HG02852 (cell line): ENCODE data around the gene GSG1.
"Not testable (repeated sequence)": the region's sequence is repeated elsewhere in the genome, so short reads cannot be mapped to it uniquely, and the experiment has no call there.

ENCODE experiments used
- ATAC-seq: cut with Tn5 transposase; IDR thresholded peaks from one replicate; pipeline ENCODE4 v1.9.1; 2021; ENCODE audit warnings: mild to moderate bottlenecking, moderate library complexity; ENCODE audit not compliant: unreplicated experiment

Gene GSG1

GRCh38 chr12:13093848-13094220 lies 9.6 kb downstream of the GSG1 start:
- no peak for ATAC-seq

- ATAC-seq = no peak
These were observed 10.1 kb downstream of the GSG1 start for GRCh38 chr12:13093191-13093847.

DNA sequence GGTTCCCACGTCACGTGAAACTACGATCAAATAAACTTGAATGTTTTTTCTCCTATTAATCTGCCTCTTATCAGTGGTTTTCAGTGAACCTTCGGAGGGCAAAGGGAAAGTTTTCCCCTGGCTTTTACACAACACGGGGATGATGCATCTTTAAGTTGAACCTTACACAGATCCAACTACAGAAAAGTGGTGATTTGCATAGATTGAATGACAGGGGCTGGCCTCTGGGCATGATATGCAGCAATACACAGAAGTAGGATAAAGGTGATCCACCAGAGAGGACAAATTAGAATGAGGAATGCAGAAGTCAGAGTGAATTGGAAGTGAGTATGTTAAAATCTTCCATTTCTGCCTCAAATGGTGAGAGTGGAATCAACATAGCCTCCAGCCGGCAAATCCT lies 11.6 kb downstream of the GSG1 start:
- ATAC-seq = no peak

GRCh38 chr12:13090054-13090453 lies 13.4 kb downstream of the GSG1 start:
- peak; percentile 49 for ATAC-seq

DNA sequence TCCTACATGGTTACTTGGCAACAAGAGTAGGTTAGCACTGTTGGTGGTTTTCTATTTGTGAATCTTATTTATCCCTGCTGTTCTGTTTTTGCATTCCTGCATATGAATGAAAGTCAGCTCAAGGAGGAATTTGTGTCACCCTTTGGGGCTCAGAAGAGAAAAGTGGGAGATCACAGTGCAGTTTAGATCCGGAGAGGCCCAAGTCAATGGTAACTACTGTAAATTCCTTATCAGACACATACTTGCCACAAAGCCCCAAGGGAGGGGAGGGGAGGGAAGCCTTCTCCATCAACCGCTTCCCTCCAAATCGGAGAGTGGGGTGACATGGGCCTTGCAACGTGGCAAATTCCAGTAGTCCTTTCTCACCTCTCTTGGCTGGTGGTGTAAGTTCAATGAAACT lies 15.0 kb downstream of the GSG1 start:
- no peak for ATAC-seq

- ATAC-seq = no peak
These were observed 15.7 kb downstream of the GSG1 start for GRCh38 chr12:13087766-13088165.

DNA sequence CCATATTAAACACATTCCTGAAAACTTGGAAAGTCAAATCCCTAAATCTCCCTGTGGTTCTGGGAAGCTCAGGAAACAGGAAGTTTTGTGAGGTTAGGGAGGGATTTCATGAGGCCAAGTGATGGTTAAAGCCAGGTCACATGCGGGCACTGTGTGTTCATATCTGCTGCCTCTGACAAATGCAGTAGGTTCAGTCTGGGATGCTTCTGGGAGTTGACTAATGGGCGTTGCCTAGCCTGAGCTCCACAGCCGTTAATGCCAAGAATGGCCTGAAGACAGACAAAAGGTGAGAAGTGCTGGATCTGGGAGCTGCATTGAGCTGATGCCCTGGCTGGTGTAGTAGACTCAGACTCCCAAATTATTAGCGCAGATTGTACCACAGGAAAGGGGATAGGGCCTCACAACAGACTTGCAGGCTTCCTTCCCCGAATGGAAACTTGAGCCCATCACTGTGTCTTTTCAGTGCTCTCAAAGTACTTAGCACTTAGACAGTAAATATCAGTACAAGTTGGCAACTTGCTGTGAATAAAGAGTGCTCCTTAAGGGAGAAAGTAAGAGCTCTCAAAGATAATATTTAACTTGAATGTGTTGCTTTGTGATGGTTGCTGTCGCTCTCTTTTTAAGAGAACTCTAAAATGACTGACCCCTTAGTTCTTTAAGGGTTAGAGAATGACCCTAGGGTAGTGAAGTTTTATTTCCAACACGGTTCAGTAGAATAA lies 17.3 kb downstream of the GSG1 start:
- no peak for ATAC-seq

DNA sequence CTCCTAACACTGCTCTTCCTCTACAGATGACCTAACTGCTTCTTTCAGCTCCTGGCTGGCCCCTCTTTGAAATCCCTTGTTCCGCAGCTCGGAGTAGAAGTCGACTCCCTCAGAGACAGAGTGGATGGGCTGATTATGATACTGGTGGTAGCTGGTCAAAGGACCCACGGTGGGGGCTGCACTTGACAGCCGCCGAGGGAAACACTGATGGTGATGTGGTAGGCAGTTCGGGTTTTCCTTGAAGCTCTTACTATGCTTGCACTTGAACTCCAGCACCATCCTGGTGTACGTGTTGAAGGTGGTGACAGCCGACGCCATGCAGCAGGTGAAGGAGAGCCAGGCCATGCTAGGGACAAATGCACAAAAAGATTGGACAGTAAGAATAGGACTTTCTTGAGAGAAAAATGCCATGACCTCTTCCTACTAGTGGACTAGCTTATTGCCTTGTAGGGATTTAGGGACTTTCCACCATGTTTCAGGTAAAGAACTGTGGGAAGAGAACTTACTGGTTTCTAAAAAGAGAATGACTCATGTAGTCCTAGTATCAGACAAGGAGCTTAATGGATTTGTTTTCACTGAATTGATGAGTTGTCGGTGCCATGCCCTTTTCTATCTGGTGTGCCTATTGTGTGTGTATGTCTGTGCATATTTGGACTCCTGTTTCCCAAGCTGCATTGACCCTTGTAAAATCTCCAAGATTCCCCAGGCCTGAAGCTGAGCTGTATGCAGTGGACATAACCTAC lies 18.4 kb downstream of the GSG1 start:
- ATAC-seq = no peak

GRCh38 chr12:13083638-13084037 lies 19.8 kb downstream of the GSG1 start:
- not testable (repeated sequence) for ATAC-seq

DNA sequence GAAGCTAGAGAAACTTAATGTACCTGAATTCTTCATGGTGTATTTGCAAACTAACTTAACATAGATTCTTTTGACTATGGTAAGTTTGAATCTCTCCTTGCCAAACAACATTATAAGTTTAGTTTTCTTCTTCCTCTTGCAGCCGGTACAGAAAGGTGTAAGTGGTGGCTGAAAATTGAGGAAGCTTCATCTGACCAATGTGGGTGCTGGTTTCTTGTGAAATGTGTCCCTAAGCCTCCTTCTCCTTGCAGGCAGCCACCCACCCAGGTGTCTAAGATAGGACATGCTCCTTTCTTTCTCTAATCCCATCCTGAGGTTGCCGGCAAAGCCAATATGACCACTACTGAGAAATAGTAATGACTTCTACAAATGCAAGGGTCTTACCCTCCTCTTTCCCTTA lies 20.6 kb downstream of the GSG1 start:
- no peak for ATAC-seq

GRCh38 chr12:13080266-13080665 lies 23.2 kb downstream of the GSG1 start:
- no peak for ATAC-seq

DNA sequence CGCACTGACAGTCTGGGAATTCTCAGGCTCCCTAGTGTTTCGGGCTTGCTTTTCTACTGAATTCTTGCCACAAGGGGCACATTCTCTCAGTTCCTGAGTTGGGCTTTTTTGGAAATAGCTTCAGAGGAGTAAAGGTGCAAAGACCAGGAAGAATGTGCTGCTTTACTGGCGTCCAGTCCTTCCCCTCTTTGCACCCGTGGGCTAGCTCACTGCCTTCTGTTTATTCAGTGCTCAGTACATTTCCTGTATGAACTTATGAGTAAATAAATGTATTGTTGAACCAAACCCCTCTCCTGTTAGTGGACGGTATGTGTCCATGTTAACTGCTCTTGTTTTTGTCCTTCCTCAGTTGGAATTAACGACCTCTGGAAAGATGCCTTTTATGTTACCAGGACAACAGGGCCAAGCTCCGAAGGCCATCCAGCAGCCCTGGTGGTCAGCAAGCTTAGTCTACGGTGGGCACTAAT lies 24.0 kb downstream of the GSG1 start:
- no peak for ATAC-seq

GRCh38 chr12:13075786-13076570 lies 27.5 kb downstream of the GSG1 start:
- no peak for ATAC-seq

DNA sequence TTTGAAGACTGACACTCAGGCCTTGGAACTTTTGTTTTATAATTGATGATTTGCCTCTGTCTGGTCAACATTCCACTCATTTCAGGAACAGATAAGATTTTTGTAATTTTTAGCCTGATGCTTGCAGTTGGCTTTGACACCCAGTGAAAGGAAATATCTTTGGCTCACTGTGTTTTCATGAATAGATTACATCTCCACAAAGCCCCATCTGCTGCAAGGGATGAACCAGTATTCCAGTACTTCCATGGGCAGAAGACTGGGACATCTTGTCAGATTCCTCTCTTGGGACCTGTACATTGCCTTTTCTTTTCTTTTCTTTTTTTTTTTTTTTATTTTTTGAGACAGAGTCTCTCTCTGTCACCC lies 28.4 kb downstream of the GSG1 start:
- no peak for ATAC-seq

DNA sequence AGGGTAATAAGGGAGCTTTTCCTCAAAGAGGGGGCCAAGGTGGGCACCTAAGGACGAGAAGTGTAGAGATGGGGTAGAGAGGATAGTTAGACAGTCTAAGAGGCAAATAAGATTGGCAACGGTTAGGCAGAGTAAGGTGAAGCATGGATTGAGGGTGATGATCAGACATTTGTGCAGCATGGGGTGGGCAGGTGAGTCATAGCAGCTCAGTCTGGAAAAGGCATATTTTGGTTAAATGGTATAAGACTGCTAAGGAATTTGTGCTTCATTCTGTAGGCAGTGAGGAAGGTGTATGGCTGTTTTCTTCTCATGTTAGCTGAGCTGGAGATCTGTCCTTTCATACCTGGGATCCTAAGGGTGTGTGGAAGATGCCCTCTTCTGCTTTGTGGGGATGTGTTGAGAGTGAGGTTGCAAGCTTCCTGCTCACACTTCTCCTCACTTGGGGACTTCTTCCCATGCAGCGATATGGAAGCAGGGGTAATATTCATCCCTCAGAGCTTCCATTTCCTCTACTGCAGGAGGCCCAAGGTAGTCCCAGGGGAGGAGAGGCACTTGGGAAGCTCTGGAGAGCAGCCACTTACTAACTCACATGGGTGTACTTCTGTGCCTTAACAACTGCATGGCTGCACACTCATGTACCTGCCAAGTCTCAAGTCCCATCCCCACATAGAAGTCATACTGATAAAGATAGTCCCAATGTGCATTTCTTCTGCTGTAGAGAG lies 28.9 kb downstream of the GSG1 start:
- ATAC-seq = no peak

DNA sequence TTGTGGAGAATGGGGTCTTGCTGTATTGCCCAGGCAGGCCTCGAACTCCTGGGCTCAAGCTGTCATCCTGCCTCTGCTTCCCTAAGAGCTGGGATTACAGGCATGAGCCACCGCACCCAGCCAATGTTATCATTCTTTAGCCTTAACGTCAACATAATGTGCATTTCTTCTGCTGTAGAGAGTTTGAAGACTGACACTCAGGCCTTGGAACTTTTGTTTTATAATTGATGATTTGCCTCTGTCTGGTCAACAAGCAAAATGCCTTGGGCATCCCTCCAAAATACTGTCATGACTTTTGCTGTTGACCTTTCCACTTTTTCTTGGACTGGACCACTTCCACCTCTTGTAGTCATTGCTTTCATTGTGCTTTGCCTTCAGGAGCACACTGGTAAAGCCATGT lies 30.3 kb downstream of the GSG1 start:
- no peak for ATAC-seq

- ATAC-seq = no peak
These were observed 31.9 kb downstream of the GSG1 start for GRCh38 chr12:13071305-13072280.

GRCh38 chr12:13069380-13069779 lies 34.1 kb downstream of the GSG1 start:
- no peak for ATAC-seq

DNA sequence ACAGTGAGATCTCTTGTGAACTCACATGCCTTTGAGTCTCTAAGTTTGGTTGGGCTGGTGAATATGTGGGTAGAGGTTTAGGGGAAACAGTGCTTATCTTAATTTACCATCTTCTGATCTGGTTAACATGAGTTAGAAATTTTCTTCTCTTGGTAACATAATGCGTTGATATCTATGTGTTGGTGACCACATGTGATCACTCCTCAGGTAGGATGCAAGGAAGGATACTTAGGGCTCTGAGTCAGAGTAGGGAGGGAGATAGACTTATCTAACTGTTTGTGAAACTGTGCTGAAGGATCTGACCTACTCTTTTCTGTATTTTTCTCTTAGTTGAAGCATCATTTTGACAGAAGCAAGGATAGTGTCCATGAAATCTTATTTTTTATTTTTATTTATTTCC lies 36.1 kb downstream of the GSG1 start:
- no peak for ATAC-seq
